ENCODE measurements around the gene KRTAP4-16. TPM values are rescaled to one million over a fixed set of nuclear protein-coding genes. Genes with fewer than 3 reads are reported as not detected.
"Not testable (repeated sequence)": the region's sequence is repeated elsewhere in the genome, so short reads cannot be mapped to it uniquely, and the experiment has no call there.

KRTAP4-16 gene
- total and polyA plus RNA-seq, 4 donors = not detected

DNA sequence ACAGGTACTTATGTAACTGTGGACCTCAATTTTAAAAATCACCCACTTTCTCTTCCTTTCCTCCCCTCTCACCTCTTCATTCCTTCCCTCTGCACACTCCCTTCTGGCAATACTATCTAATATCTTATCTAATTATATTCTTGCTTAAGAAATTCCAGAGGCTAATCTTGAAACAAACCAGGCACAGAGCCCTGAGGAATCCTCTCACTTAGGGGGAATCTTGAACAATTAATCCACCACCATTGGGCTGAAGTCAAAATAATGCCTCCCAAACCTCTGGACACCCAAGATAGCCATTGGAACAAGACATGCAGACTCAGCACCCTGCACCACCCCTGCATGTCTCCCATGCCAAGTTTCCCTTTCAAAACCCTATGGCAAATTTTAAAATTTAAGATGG, 39.4 kb upstream of the KRTAP4-16 start:
- Histone ChIP-seq H3K27me3 (ENCODE audit: control insufficient read depth in 3 of 3, insufficient read depth in 3 of 3, low read length in 2 of 3) (no peaks in the 10 kb centered on the region), H3K27ac (ENCODE audit: low read depth in 1 of 2, low read length in 1 of 2) (no peak overlapping the region), H3K9me3 (ENCODE audit: control insufficient read depth in 4 of 4, insufficient read depth in 3 of 4, low read length in 3 of 4) (peaks cover 0 to 12% (median 4%) of the 10 kb centered on the region in 4 donors), H3K9ac (ENCODE audit: insufficient read depth in 1 of 2, low read length in 2 of 2) (no peak overlapping the region), H3K4me3 (no peak overlapping the region), H3K4me1 (ENCODE audit: control insufficient read depth in 5 of 5, insufficient read depth in 5 of 5, low read length in 5 of 5) (no peaks in the 10 kb centered on the region), H3K36me3 (ENCODE audit: control insufficient read depth in 4 of 4, insufficient read depth in 4 of 4, low read length in 4 of 4) (no peaks in the 10 kb centered on the region)
- no peak for DNase-seq
- no peak for ATAC-seq (ENCODE audit: insufficient read depth, low FRiP score)
- TF ChIP-seq, protein P1, sequence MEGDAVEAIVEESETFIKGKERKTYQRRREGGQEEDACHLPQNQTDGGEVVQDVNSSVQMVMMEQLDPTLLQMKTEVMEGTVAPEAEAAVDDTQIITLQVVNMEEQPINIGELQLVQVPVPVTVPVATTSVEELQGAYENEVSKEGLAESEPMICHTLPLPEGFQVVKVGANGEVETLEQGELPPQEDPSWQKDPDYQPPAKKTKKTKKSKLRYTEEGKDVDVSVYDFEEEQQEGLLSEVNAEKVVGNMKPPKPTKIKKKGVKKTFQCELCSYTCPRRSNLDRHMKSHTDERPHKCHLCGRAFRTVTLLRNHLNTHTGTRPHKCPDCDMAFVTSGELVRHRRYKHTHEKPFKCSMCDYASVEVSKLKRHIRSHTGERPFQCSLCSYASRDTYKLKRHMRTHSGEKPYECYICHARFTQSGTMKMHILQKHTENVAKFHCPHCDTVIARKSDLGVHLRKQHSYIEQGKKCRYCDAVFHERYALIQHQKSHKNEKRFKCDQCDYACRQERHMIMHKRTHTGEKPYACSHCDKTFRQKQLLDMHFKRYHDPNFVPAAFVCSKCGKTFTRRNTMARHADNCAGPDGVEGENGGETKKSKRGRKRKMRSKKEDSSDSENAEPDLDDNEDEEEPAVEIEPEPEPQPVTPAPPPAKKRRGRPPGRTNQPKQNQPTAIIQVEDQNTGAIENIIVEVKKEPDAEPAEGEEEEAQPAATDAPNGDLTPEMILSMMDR (IDR thresholded peaks at IDR 0.05; ENCODE audit: control extremely low read depth, extremely low read depth) = no peak

DNA sequence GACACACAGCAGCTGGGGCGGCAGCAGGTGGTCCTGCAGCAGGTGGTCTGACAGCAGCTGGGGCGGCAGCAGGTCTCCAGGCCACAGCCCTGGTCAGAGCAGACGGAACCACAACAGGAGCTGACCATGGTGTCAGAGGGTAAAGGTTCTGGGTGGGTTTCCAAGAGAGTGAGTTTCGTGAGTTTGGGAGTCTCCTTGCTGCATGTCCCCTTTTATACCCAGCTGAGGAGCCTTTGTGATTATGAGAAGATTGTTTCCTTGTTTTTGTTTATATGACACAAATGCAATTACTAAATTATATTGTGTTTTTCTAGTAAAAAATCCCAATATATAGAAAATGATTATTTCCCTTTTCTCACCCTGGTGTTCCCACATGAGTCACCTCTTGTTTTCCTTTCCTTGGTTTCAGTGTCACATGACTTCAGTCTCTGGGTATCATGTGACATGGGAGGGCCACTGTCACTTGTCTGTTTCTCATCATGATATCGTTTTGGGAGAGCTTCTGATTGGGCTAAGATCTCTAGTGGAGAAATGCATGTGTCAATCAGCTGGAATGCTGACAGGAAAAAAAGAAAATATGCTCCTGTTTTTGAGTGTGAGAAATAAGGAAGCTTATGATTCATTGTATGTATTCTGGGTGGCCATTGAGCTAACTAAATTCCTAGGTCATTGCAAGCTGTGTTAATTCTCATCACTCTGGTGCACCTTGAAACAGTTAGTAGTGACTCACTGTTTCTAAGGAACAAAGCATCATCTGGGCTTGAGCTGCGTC, 38.5 kb upstream of the KRTAP4-16 start, which contains the start of gene KRTAP4-6:
Gene KRTAP4-6 (minus strand): TSS at position 185 of the 772 bp plus-strand sequence. CDS start 57 bp downstream, at position 128.
- H3K9me3 ChIP-seq (ENCODE audit: control insufficient read depth in 4 of 4, insufficient read depth in 3 of 4, low read length in 3 of 4) = peaks cover 0 to 12% (median 4%) of the 10 kb centered on the region in 4 donors
- no peak within 1 kb of the TSS for H3K9ac ChIP-seq (ENCODE audit: insufficient read depth in 1 of 2, low read length in 2 of 2)
- 91 to 92% methylated on average over 6 of the region's 6 CpGs for WGBS, 2 donors
- H3K27ac ChIP-seq (ENCODE audit: low read depth in 1 of 2, low read length in 1 of 2) = no peak within 1 kb of the TSS
- ATAC-seq (ENCODE audit: insufficient read depth, low FRiP score) = no peak
- H3K27me3 ChIP-seq (ENCODE audit: control insufficient read depth in 3 of 3, insufficient read depth in 3 of 3, low read length in 2 of 3) = no peaks in the 10 kb centered on the region
- DNase-seq = no peak
- H3K4me1 ChIP-seq (ENCODE audit: control insufficient read depth in 5 of 5, insufficient read depth in 5 of 5, low read length in 5 of 5) = no peaks in the 10 kb centered on the region
- TF ChIP-seq, protein P1 (IDR thresholded peaks at IDR 0.05; ENCODE audit: control extremely low read depth, extremely low read depth) = no peak
- no peak within 1 kb of the TSS for H3K4me3 ChIP-seq
- H3K36me3 ChIP-seq (ENCODE audit: control insufficient read depth in 4 of 4, insufficient read depth in 4 of 4, low read length in 4 of 4) = no peaks in the 10 kb centered on the region

- H3K9me3 ChIP-seq (ENCODE audit: control insufficient read depth in 4 of 4, insufficient read depth in 3 of 4, low read length in 3 of 4) = peaks cover 0 to 12% (median 4%) of the 10 kb centered on the region in 4 donors
- H3K4me3 ChIP-seq; H3K27ac ChIP-seq (ENCODE audit: low read depth in 1 of 2, low read length in 1 of 2); DNase-seq; H3K36me3 ChIP-seq (ENCODE audit: control insufficient read depth in 4 of 4, insufficient read depth in 4 of 4, low read length in 4 of 4); ATAC-seq (ENCODE audit: insufficient read depth, low FRiP score); H3K9ac ChIP-seq (ENCODE audit: insufficient read depth in 1 of 2, low read length in 2 of 2); H3K4me1 ChIP-seq (ENCODE audit: control insufficient read depth in 5 of 5, insufficient read depth in 5 of 5, low read length in 5 of 5); H3K27me3 ChIP-seq (ENCODE audit: control insufficient read depth in 3 of 3, insufficient read depth in 3 of 3, low read length in 2 of 3): not testable (repeated sequence)
- 89 to 97% methylated on average over 12 of the region's 12 CpGs for WGBS, 2 donors
Measured at GRCh38 chr17:41139865-41140264, 37.9 kb upstream of the KRTAP4-16 start.

- 43 to 50% methylated on average over 2 of the region's 2 CpGs for WGBS, 2 donors
- no peak overlapping the region for H3K27ac ChIP-seq (ENCODE audit: low read depth in 1 of 2, low read length in 1 of 2)
- H3K36me3 ChIP-seq (ENCODE audit: control insufficient read depth in 4 of 4, insufficient read depth in 4 of 4, low read length in 4 of 4) = no peaks in the 10 kb centered on the region
- TF ChIP-seq, protein P1 (IDR thresholded peaks at IDR 0.05; ENCODE audit: control extremely low read depth, extremely low read depth) = no peak
- no peak overlapping the region for H3K9ac ChIP-seq (ENCODE audit: insufficient read depth in 1 of 2, low read length in 2 of 2)
- no peaks in the 10 kb centered on the region for H3K4me1 ChIP-seq (ENCODE audit: control insufficient read depth in 5 of 5, insufficient read depth in 5 of 5, low read length in 5 of 5)
- H3K4me3 ChIP-seq = no peak overlapping the region
- no peaks in the 10 kb centered on the region for H3K9me3 ChIP-seq (ENCODE audit: control insufficient read depth in 4 of 4, insufficient read depth in 3 of 4, low read length in 3 of 4)
- no peaks in the 10 kb centered on the region for H3K27me3 ChIP-seq (ENCODE audit: control insufficient read depth in 3 of 3, insufficient read depth in 3 of 3, low read length in 2 of 3)
- DNase-seq = no peak
- ATAC-seq (ENCODE audit: insufficient read depth, low FRiP score) = no peak
Measured at GRCh38 chr17:41133880-41134735, 32.1 kb upstream of the KRTAP4-16 start.

Measured in lung (tissue), 12 donors.